ENCODE data around the gene GRAMD2B. TPM values are rescaled to one million over a fixed set of nuclear protein-coding genes. Genes with fewer than 3 reads are reported as not detected.
"Not testable (repeated sequence)": the region's sequence is repeated elsewhere in the genome, so short reads cannot be mapped to it uniquely, and the experiment has no call there.

The GRAMD2B gene, protein sequence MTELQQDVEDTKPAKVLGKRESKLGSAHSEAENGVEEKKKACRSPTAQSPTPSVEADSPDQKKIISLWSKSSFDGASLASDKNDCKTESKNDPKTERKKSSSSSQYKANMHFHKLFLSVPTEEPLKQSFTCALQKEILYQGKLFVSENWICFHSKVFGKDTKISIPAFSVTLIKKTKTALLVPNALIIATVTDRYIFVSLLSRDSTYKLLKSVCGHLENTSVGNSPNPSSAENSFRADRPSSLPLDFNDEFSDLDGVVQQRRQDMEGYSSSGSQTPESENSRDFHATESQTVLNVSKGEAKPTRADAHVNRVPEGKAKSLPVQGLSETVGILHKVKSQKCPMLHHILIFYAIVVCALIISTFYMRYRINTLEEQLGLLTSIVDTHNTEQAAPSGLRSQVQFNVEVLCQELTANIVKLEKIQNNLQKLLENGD
- total RNA-seq (1 to 10 TPM; 2.8 to 8.0 (median 5.4) TPM), polyA plus RNA-seq (1 to 10 TPM; 1.3 to 3.8 (median 1.9) TPM)
- long read RNA-seq, donor 1: 0 reads
- long read RNA-seq, donor 2, partial matches to known transcripts: 0 of 4 reads
- long read RNA-seq, donor 2, other reads (novel, unspliced or antisense): 1 of 4 reads

DNA sequence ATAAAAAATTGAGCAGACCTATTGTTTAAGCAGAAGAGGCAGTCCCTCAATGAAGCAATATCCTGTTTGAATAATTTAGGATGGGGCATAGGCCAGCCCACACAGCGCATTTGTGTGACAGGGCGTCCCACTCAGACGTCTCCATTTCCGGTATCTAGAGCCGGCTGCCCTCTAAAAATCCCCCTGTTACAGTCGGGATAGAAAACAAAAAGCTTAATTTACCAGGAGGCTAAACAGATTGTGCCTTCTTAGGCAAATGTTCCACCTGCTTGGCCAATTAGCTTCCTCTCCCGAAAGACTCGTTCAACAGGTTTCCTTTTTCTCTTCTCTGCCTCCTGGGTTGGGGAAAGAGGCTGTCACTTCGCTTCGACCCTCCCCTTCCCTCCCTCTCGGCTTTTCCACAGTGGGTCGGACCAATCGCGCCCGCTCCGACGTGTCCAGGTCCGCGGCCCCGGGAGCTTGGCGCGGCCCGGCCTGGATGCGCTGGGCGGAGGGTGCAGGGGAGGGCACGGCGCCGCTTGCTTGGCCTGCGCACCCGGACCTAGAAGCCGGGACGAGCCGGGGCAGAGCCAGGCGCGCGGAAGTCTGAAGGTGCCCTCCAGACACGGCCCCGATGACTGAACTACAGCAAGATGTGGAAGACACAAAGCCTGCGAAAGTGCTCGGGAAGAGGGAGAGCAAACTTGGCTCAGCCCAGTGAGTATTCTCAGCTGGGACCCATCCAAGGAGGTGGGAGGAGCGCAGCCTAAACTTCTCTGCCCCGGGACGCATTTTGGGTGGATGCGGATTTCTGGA, at the start of gene GRAMD2B:
TSS of gene GRAMD2B (plus strand) at position 416 of the 795 bp plus-strand sequence. CDS start at position 614, 198 bp downstream.
- DNase-seq: peak; percentile 82 to 85
- no peaks in the 10 kb centered on the region for H3K27me3 ChIP-seq (ENCODE audit: insufficient read depth in 3 of 3, low read length in 2 of 3)
- WGBS, 3 donors: 2 to 4% (median 2%) methylated on average over 35 to 44 of the region's 44 CpGs
- H3K4me3 ChIP-seq: peak within 1 kb of the TSS; percentile 72
- ATAC-seq: peak; percentile 85 to 96 (median 94)
- H3K4me1 ChIP-seq: no peaks in the 10 kb centered on the region
- intact Hi-C loops (cut with DNase I): loop anchor here in 1 of 2 donors (10.0 kb wide), 1 partner anchor 68 kb away; no protein-coding TSS in a partner anchor
- no peak for TF ChIP-seq CTCF (IDR thresholded peaks at IDR 0.05)
- no peaks in the 10 kb centered on the region for H3K36me3 ChIP-seq (ENCODE audit: insufficient read depth in 1 of 2, low read depth in 1 of 2)
- H3K27ac ChIP-seq: peak within 1 kb of the TSS; percentile 82
- H3K9me3 ChIP-seq: no peaks in the 10 kb centered on the region

- H3K27me3 ChIP-seq (ENCODE audit: insufficient read depth in 3 of 3, low read length in 2 of 3): no peaks in the 10 kb centered on the region
- 93 to 100% (median 100%) methylated on average over 1 of the region's 1 CpG for WGBS, 3 donors
- ATAC-seq (no peak), DNase-seq (no peak)
- intact Hi-C loops (cut with DNase I): no loop called here
- no peaks in the 10 kb centered on the region for H3K9me3 ChIP-seq
- H3K4me3 ChIP-seq: no peak overlapping the region
- no peaks in the 10 kb centered on the region for H3K4me1 ChIP-seq
- H3K36me3 ChIP-seq (ENCODE audit: insufficient read depth in 1 of 2, low read depth in 1 of 2): no peaks in the 10 kb centered on the region
- H3K27ac ChIP-seq: no peak overlapping the region
- TF ChIP-seq CTCF (IDR thresholded peaks at IDR 0.05): no peak
These were observed 49.1 kb upstream of the GRAMD2B start for GRCh38 chr5:126374109-126374416.

DNA sequence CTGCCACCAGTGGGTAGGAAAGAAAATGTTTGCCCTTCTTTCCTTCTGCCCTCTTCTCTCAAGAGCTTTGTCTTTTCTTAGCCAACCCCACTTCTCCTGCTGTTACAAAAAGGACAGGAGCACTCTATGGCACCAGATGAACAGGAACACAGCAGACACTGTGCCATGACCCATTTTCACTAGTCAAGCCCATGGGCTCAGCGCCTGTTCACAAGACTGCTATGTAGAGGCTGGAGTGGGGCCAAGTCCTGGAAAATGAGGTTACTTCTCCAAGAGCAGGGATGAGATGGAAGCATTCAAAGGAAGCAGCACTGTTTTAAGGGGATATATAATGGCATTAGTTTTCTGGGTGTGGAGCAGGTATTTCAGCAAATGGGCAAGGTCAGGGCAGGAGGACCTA, 46.8 kb upstream of the GRAMD2B start:
- no peak for TF ChIP-seq CTCF (IDR thresholded peaks at IDR 0.05)
- no peak overlapping the region for H3K27ac ChIP-seq
- ATAC-seq: no peak
- no peaks in the 10 kb centered on the region for H3K4me1 ChIP-seq
- no peaks in the 10 kb centered on the region for H3K27me3 ChIP-seq (ENCODE audit: insufficient read depth in 3 of 3, low read length in 2 of 3)
- WGBS, 3 donors: 55 to 92% (median 62%) methylated on average over 1 of the region's 1 CpG
- no peaks in the 10 kb centered on the region for H3K36me3 ChIP-seq (ENCODE audit: insufficient read depth in 1 of 2, low read depth in 1 of 2)
- peaks cover 1% of the 10 kb centered on the region for H3K9me3 ChIP-seq
- no peak overlapping the region for H3K4me3 ChIP-seq
- DNase-seq: no peak
- intact Hi-C loops (cut with DNase I): no loop called here

DNA sequence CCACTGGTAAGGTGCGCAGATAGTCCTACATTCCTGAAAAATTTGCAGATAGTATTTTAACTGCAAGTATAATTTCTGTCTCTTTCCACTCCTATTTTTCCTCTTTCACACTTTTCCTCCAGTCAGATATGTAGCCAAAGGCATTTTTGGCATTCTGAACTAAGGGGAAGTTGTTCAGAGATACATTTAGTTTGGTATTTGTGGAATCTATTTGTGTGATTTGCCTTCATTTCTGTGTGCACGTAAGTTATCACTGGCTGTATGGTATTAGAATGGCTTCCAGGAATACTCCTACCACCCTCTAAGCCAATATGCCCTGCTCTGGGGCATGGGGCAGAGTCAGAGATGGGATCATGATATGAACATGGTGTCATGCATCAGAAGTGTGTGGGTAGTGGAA, 45.8 kb upstream of the GRAMD2B start:
- H3K4me3 ChIP-seq: no peak overlapping the region
- H3K27me3 ChIP-seq (ENCODE audit: insufficient read depth in 3 of 3, low read length in 2 of 3): no peaks in the 10 kb centered on the region
- ATAC-seq (no peak), DNase-seq (no peak)
- H3K9me3 ChIP-seq: peaks cover 10% of the 10 kb centered on the region
- intact Hi-C loops (cut with DNase I): no loop called here
- no peak overlapping the region for H3K27ac ChIP-seq
- no peak for TF ChIP-seq CTCF (IDR thresholded peaks at IDR 0.05)
- H3K4me1 ChIP-seq: no peaks in the 10 kb centered on the region
- no peaks in the 10 kb centered on the region for H3K36me3 ChIP-seq (ENCODE audit: insufficient read depth in 1 of 2, low read depth in 1 of 2)
- 73 to 77% (median 75%) methylated on average over 2 of the region's 2 CpGs for WGBS, 3 donors

GRCh38 chr5:126380316-126380715, 42.9 kb upstream of the GRAMD2B start:
- WGBS, 3 donors: 90 to 93% (median 93%) methylated on average over 2 of the region's 2 CpGs
- DNase-seq; intact Hi-C loops (cut with DNase I); H3K27ac ChIP-seq; H3K9me3 ChIP-seq; H3K36me3 ChIP-seq (ENCODE audit: insufficient read depth in 1 of 2, low read depth in 1 of 2); H3K27me3 ChIP-seq (ENCODE audit: insufficient read depth in 3 of 3, low read length in 2 of 3); ATAC-seq; H3K4me3 ChIP-seq: not testable (repeated sequence)
- H3K4me1 ChIP-seq: peaks cover 20% of the 10 kb centered on the region

Data from psoas muscle (tissue), 8 donors.